Measurements from ENCODE around the gene TSPAN32.

The TSPAN32 gene

DNA sequence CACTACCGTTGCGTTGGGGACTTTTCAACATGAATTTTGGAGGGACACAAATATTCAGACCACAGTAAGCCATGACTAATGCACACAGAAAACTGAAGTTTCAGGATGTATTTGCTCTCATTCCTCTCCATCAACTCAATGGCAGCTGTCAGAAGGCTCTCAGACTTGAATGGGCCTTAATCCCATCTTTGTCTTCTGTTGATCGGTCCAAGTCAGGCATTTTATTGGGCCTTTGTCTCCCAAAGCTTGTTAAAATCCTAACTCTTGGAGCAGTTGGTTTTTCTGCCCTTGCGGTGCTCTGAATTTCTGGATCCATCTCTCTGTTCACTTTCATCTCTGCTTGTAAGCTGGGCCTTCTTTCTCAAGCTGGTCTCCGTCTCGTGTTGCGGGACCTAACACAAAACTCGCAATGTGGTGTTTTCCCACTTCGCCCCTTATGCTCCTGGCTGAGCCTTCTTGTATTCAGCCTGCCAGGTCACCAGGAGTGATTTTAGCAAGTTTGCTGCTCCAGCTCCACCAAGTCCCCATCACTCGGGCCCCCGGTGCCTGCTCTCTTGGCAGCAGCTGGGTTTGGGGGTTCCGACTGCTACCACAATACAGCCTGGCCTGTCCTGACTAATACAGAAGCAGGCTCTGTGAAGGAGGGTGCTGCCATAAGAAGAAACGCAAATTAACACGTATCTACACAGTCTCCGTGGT is 27.0 kb downstream of the TSPAN32 start (continued):
- TF ChIP-seq, protein P1, sequence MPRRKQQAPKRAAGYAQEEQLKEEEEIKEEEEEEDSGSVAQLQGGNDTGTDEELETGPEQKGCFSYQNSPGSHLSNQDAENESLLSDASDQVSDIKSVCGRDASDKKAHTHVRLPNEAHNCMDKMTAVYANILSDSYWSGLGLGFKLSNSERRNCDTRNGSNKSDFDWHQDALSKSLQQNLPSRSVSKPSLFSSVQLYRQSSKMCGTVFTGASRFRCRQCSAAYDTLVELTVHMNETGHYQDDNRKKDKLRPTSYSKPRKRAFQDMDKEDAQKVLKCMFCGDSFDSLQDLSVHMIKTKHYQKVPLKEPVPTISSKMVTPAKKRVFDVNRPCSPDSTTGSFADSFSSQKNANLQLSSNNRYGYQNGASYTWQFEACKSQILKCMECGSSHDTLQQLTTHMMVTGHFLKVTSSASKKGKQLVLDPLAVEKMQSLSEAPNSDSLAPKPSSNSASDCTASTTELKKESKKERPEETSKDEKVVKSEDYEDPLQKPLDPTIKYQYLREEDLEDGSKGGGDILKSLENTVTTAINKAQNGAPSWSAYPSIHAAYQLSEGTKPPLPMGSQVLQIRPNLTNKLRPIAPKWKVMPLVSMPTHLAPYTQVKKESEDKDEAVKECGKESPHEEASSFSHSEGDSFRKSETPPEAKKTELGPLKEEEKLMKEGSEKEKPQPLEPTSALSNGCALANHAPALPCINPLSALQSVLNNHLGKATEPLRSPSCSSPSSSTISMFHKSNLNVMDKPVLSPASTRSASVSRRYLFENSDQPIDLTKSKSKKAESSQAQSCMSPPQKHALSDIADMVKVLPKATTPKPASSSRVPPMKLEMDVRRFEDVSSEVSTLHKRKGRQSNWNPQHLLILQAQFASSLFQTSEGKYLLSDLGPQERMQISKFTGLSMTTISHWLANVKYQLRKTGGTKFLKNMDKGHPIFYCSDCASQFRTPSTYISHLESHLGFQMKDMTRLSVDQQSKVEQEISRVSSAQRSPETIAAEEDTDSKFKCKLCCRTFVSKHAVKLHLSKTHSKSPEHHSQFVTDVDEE (CRISPR knock-in tag; IDR thresholded peaks at IDR 0.05): no peak
- TF ChIP-seq OSR1 (CRISPR knock-in tag; IDR thresholded peaks at IDR 0.05) (no peak), ZFP30 (CRISPR knock-in tag; IDR thresholded peaks at IDR 0.05) (no peak), ZC3H10 (CRISPR knock-in tag; IDR thresholded peaks at IDR 0.05) (no peak), RARB (CRISPR knock-in tag; IDR thresholded peaks at IDR 0.05) (no peak), SNAI2 (CRISPR knock-in tag; IDR thresholded peaks at IDR 0.05) (no peak), ZNF8 (CRISPR knock-in tag; IDR thresholded peaks at IDR 0.05) (no peak), ZNF565 (CRISPR knock-in tag; conservative IDR thresholded peaks at IDR 0.05; ENCODE audit: low read depth) (no peak)
- TF ChIP-seq, protein P2, sequence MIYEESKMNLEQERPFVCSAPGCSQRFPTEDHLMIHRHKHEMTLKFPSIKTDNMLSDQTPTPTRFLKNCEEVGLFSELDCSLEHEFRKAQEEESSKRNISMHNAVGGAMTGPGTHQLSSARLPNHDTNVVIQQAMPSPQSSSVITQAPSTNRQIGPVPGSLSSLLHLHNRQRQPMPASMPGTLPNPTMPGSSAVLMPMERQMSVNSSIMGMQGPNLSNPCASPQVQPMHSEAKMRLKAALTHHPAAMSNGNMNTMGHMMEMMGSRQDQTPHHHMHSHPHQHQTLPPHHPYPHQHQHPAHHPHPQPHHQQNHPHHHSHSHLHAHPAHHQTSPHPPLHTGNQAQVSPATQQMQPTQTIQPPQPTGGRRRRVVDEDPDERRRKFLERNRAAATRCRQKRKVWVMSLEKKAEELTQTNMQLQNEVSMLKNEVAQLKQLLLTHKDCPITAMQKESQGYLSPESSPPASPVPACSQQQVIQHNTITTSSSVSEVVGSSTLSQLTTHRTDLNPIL (CRISPR knock-in tag; IDR thresholded peaks at IDR 0.05; ENCODE audit: low read depth): no peak

DNA sequence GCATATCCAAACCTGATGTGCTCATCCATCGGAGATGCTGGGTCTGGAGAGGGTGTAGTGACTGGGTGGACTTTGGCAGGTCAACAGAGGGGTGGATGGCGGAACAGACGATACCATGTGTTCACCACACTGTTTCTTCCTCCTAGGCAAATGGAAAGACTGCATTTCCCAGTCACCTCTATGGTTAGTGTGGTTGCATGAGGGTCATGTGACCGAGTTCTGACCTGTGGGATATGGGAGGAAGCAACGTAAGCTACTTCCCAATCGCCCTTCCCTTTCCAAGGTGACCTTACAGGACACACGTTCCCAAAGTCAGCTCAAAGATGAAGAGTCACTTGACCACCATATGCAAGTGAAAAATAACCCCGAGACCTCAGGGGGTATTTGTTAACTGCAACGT is 27.7 kb downstream of the TSPAN32 start:
- no peak for ATAC-seq
- TF ChIP-seq ZFP3 (CRISPR knock-in tag; IDR thresholded peaks at IDR 0.05): no peak
- no peak for TF ChIP-seq ZNF8 (CRISPR knock-in tag; IDR thresholded peaks at IDR 0.05)
- TF ChIP-seq RARB (CRISPR knock-in tag; IDR thresholded peaks at IDR 0.05): no peak
- no peak for TF ChIP-seq ZC3H10 (CRISPR knock-in tag; IDR thresholded peaks at IDR 0.05)
- no peak for TF ChIP-seq CSDC2 (CRISPR knock-in tag; IDR thresholded peaks at IDR 0.05)
- TF ChIP-seq, protein P1 (CRISPR knock-in tag; IDR thresholded peaks at IDR 0.05): no peak
- TF ChIP-seq PPARA (CRISPR knock-in tag; IDR thresholded peaks at IDR 0.05; ENCODE audit: borderline replicate concordance): no peak
- TF ChIP-seq, protein P3, sequence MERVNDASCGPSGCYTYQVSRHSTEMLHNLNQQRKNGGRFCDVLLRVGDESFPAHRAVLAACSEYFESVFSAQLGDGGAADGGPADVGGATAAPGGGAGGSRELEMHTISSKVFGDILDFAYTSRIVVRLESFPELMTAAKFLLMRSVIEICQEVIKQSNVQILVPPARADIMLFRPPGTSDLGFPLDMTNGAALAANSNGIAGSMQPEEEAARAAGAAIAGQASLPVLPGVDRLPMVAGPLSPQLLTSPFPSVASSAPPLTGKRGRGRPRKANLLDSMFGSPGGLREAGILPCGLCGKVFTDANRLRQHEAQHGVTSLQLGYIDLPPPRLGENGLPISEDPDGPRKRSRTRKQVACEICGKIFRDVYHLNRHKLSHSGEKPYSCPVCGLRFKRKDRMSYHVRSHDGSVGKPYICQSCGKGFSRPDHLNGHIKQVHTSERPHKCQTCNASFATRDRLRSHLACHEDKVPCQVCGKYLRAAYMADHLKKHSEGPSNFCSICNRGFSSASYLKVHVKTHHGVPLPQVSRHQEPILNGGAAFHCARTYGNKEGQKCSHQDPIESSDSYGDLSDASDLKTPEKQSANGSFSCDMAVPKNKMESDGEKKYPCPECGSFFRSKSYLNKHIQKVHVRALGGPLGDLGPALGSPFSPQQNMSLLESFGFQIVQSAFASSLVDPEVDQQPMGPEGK (CRISPR knock-in tag; IDR thresholded peaks at IDR 0.05; ENCODE audit: borderline replicate concordance): no peak
- TF ChIP-seq BACH2 (CRISPR knock-in tag; IDR thresholded peaks at IDR 0.05; ENCODE audit: borderline replicate concordance): no peak
- TF ChIP-seq, protein P4, sequence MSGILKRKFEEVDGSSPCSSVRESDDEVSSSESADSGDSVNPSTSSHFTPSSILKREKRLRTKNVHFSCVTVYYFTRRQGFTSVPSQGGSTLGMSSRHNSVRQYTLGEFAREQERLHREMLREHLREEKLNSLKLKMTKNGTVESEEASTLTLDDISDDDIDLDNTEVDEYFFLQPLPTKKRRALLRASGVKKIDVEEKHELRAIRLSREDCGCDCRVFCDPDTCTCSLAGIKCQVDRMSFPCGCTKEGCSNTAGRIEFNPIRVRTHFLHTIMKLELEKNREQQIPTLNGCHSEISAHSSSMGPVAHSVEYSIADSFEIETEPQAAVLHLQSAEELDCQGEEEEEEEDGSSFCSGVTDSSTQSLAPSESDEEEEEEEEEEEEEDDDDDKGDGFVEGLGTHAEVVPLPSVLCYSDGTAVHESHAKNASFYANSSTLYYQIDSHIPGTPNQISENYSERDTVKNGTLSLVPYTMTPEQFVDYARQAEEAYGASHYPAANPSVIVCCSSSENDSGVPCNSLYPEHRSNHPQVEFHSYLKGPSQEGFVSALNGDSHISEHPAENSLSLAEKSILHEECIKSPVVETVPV (CRISPR knock-in tag; IDR thresholded peaks at IDR 0.05): no peak
- no peak for TF ChIP-seq ARNTL (CRISPR knock-in tag; IDR thresholded peaks at IDR 0.05; ENCODE audit: borderline replicate concordance, low read depth)
- no peak for TF ChIP-seq ZFP30 (CRISPR knock-in tag; IDR thresholded peaks at IDR 0.05)
- TF ChIP-seq, protein P2 (CRISPR knock-in tag; IDR thresholded peaks at IDR 0.05; ENCODE audit: low read depth): no peak
- no peak for TF ChIP-seq TOX (CRISPR knock-in tag; IDR thresholded peaks at IDR 0.05; ENCODE audit: borderline replicate concordance)
- TF ChIP-seq GLIS3 (CRISPR knock-in tag; IDR thresholded peaks at IDR 0.05): no peak
- TF ChIP-seq ZNF565 (CRISPR knock-in tag; conservative IDR thresholded peaks at IDR 0.05; ENCODE audit: low read depth): no peak
- TF ChIP-seq ISL1 (CRISPR knock-in tag; IDR thresholded peaks at IDR 0.05): no peak
- no peak for TF ChIP-seq ESRRG (CRISPR knock-in tag; IDR thresholded peaks at IDR 0.05)
- no peak for TF ChIP-seq ZNF70 (CRISPR knock-in tag; IDR thresholded peaks at IDR 0.05)
- no peak for TF ChIP-seq OSR1 (CRISPR knock-in tag; IDR thresholded peaks at IDR 0.05)

All from SK-N-SH treated with all-trans-retinoic acid at 6 μM for 48 hours (cell line).